Measurements from ENCODE around the gene C1QL2.

The C1QL2 gene

GRCh38 chr2:119136093-119136492 lies 22.5 kb downstream of the C1QL2 start:
- no peak for DNase-seq

GRCh38 chr2:119134775-119135174 lies 23.8 kb downstream of the C1QL2 start:
- no peak for DNase-seq

- DNase-seq = peak; percentile 6 to 27
Measured at GRCh38 chr2:119126650-119127049, 31.9 kb downstream of the C1QL2 start.

GRCh38 chr2:119123389-119123788 lies 35.2 kb downstream of the C1QL2 start:
- no peak for DNase-seq

GRCh38 chr2:119122663-119123062 lies 35.9 kb downstream of the C1QL2 start:
- no peak for DNase-seq

GRCh38 chr2:119119999-119120756 lies 38.4 kb downstream of the C1QL2 start:
- no peak for DNase-seq

GRCh38 chr2:119119076-119119785 lies 39.3 kb downstream of the C1QL2 start:
- DNase-seq = no peak

- no peak for DNase-seq
Measured at GRCh38 chr2:119117891-119118882, 40.4 kb downstream of the C1QL2 start.

- no peak for DNase-seq
Measured at GRCh38 chr2:119117408-119117807, 41.1 kb downstream of the C1QL2 start.

GRCh38 chr2:119116411-119117295 lies 41.9 kb downstream of the C1QL2 start:
- no peak for DNase-seq

GRCh38 chr2:119114266-119114665 lies 44.3 kb downstream of the C1QL2 start:
- DNase-seq = no peak

- DNase-seq = no peak
Measured at GRCh38 chr2:119113489-119113770, 45.1 kb downstream of the C1QL2 start.

GRCh38 chr2:119112770-119113488 lies 45.6 kb downstream of the C1QL2 start:
- no peak for DNase-seq

GRCh38 chr2:119112230-119112629 lies 46.3 kb downstream of the C1QL2 start:
- no peak for DNase-seq

- no peak for DNase-seq
Measured at GRCh38 chr2:119111115-119111975, 47.2 kb downstream of the C1QL2 start.

GRCh38 chr2:119109866-119110265 lies 48.7 kb downstream of the C1QL2 start:
- no peak for DNase-seq

- no peak for DNase-seq
Measured at GRCh38 chr2:119108186-119108585, 50.4 kb downstream of the C1QL2 start.

GRCh38 chr2:119106301-119106897 lies 52.2 kb downstream of the C1QL2 start:
- DNase-seq = no peak
